ENCODE data around the gene CCDC106. TPM values are rescaled to one million over a fixed set of nuclear protein-coding genes. Genes with fewer than 3 reads are reported as not detected.

The CCDC106 gene
- total RNA-seq, 1 experiment from 2014 or later: 19.9 TPM

DNA sequence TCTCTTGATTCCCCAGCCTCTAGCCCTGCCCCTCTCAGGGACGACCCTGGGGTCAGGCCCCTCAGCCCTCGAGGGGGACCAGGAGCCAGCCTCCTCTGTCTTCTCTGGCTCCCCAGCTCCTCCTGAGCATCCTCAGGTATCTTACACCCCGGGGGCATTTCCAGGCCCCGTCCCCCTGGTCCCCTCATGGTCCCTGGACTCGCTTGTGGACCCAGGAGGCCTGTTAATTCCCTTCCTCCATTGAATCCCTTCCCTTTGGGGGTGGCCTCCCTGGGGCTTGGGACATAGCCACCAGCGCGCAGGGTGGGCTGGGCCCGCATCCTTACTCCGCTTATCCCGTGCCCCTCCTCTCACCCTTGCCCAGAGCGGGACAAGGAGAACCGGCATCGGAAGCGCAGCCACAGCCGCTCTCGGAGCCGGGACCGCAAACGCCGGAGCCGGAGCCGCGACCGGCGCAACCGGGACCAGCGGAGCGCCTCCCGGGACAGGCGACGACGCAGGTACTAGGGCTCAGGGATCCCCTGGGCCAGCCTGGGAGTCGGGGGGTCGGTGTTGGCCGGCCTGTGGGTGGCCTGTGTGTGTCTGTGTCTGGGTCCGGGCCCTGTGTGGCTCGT, 10.9 kb downstream of the CCDC106 start:
- Histone ChIP-seq H3K4me1 (ENCODE audit: insufficient read depth, low read length) (peaks cover 7% of the 10 kb centered on the region; the same call in 1 of the 2 replicates), H4K8ac (replicated peaks; ENCODE audit: insufficient read length, low read depth, low read length) (no peak overlapping the region), H3K79me2 (ENCODE audit: insufficient read depth, low read length) (peaks cover 50% of the 10 kb centered on the region), H3K27me3 (ENCODE audit: insufficient read depth, low read length) (no peaks in the 10 kb centered on the region), H3K4me2 (ENCODE audit: insufficient read depth, insufficient read length, low read length) (no peak overlapping the region), H2BK5ac (ENCODE audit: insufficient read length, low read length) (no peak overlapping the region), H3K14ac (ENCODE audit: insufficient read depth, low read length) (no peak overlapping the region), H2BK15ac (ENCODE audit: low read depth, low read length) (no peak overlapping the region), H2BK120ac (ENCODE audit: low read depth, low read length, poor library complexity, severe bottlenecking) (no peak overlapping the region), H3K27ac (ENCODE audit: insufficient read length, low read depth, low read length) (no peak overlapping the region), H3K23me2 (ENCODE audit: insufficient read length, low read depth, low read length, poor library complexity, severe bottlenecking) (peaks cover 12% of the 10 kb centered on the region), H4K91ac (ENCODE audit: insufficient read length, low read depth, low read length) (no peak overlapping the region), H3T11ph (ENCODE audit: low read length) (no peak overlapping the region), H3K9ac (ENCODE audit: extremely low read depth, insufficient read length, low read length) (no peak overlapping the region), H3K56ac (ENCODE audit: insufficient read length, low read depth, low read length) (no peak overlapping the region), H2AK5ac (ENCODE audit: insufficient read length, low read length) (no peak overlapping the region), H3K18ac (ENCODE audit: insufficient read length, low read depth, low read length) (no peak overlapping the region), H4K5ac (ENCODE audit: insufficient read length, low read depth, low read length) (no peak overlapping the region), H4K20me1 (ENCODE audit: control insufficient read depth, insufficient read depth, insufficient read length) (no peaks in the 10 kb centered on the region), H3K9me3 (ENCODE audit: control insufficient read depth, low read depth, low read length) (no peaks in the 10 kb centered on the region), H2BK12ac (ENCODE audit: insufficient read length, low read depth, low read length) (no peak overlapping the region), H3K23ac (ENCODE audit: insufficient read length, low read depth, low read length) (no peak overlapping the region), H2BK20ac (ENCODE audit: low read depth, low read length, poor library complexity, severe bottlenecking) (no peak overlapping the region), H3K4ac (ENCODE audit: low read depth, low read length) (no peak overlapping the region), H2AFZ (ENCODE audit: low read length) (no peak overlapping the region), H3K79me1 (ENCODE audit: insufficient read depth, low read depth, low read length, poor library complexity, severe bottlenecking) (no peaks in the 10 kb centered on the region)
- no CpG with 5 or more reads among the region's 37 CpGs for WGBS (ENCODE audit: extremely low coverage, insufficient read length, low lambda C conversion rate)
- no peak overlapping the region; a peak in 2 of 5 replicates for H3K4me3 Mint-ChIP-seq
- no peak for TF ChIP-seq CTCF (conservative IDR thresholded peaks at IDR 0.05)
- H3K9me3 Mint-ChIP-seq: peaks cover 0 to 2% of the 10 kb centered on the region in 2 experiments; a peak in 2 of 5 replicates
- H3K4me1 Mint-ChIP-seq: peaks cover 23 to 29% of the 10 kb centered on the region in 2 experiments
- H3K27ac Mint-ChIP-seq: peak overlapping the region in 2 of 3 experiments; percentile 90 to 92; a peak in 3 of 7 replicates
- H3K27me3 Mint-ChIP-seq (ENCODE audit: low read depth): no peaks in the 10 kb centered on the region
- H3K36me3 Mint-ChIP-seq (ENCODE audit: insufficient read depth in 1 of 3, low read depth in 3 of 3): peaks cover 44 to 73% (median 58%) of the 10 kb centered on the region in 3 experiments
- DNase-seq: no peak

Data from H9 (cell line).